DOHH2 (cell line): ENCODE data around the gene RHOT1.
"Not testable (repeated sequence)": the region's sequence is repeated elsewhere in the genome, so short reads cannot be mapped to it uniquely, and the experiment has no call there.

Source experiments
- H3F3A ChIP-seq: fragments of 200-600 bp; sonication (generic), shearing (Covaris generic); 2 replicates; pipeline ENCODE4 v1.6.0; 2016; ENCODE audit warnings: antibody characterized with exemption, mild to moderate bottlenecking; ENCODE audit not compliant: control insufficient read depth, insufficient read depth
- H3K27ac ChIP-seq: fragments of 200-600 bp; sonication (generic); 2 replicates; pipeline ENCODE4 v1.5.1; 2014; ENCODE audit warnings: low read depth, mild to moderate bottlenecking, low read length, moderate library complexity
- H3K27me3 ChIP-seq: fragments of 200-600 bp; sonication (generic); 2 replicates; pipeline ENCODE4 v1.6.1; 2014; ENCODE audit warnings: mild to moderate bottlenecking, low read length, mixed read lengths; ENCODE audit not compliant: control insufficient read depth
- H3K36me3 ChIP-seq: fragments of 200-600 bp; sonication (generic); 2 replicates; pipeline ENCODE4 v1.6.1; 2014; ENCODE audit warnings: mild to moderate bottlenecking, low read length, moderate library complexity, mixed read lengths; ENCODE audit not compliant: control insufficient read depth
- H3K4me1 ChIP-seq: fragments of 200-600 bp; sonication (generic); 2 replicates; pipeline ENCODE4 v1.6.1; 2014; ENCODE audit warnings: mild to moderate bottlenecking, low read length, mixed read lengths; ENCODE audit not compliant: control insufficient read depth
- H3K4me2 ChIP-seq: fragments of 200-600 bp; sonication (generic); 2 replicates; pipeline ENCODE4 v1.6.0; 2014; ENCODE audit warnings: mild to moderate bottlenecking, low read length, moderate library complexity
- H3K4me3 ChIP-seq: fragments of 200-600 bp; sonication (generic); 2 replicates; pipeline ENCODE4 v1.5.1; 2014; ENCODE audit warnings: mild to moderate bottlenecking, low read length, mixed read lengths
- H3K79me2 ChIP-seq: fragments of 200-600 bp; sonication (generic); 2 replicates; pipeline ENCODE4 v1.6.1; 2014; ENCODE audit warnings: mild to moderate bottlenecking, low read length, mixed read lengths; ENCODE audit not compliant: control insufficient read depth
- H3K9me2 ChIP-seq: fragments of 200-600 bp; sonication (generic); replicated peaks from 2 replicates; pipeline ENCODE4 v1.6.1; 2014; ENCODE audit warnings: mild to moderate bottlenecking, low read length, mixed read lengths; ENCODE audit not compliant: control insufficient read depth
- H3K9me3 ChIP-seq: fragments of 200-600 bp; sonication (generic); 2 replicates; pipeline ENCODE4 v1.6.1; 2014; ENCODE audit warnings: antibody characterized with exemption, low read length, mixed read lengths; ENCODE audit not compliant: control insufficient read depth, insufficient read depth
- H4K20me1 ChIP-seq: fragments of 200-600 bp; sonication (generic); 2 replicates; pipeline ENCODE4 v1.6.0; 2014; ENCODE audit warnings: low read depth, mild to moderate bottlenecking, antibody characterized with exemption, low read length, moderate library complexity; ENCODE audit not compliant: control insufficient read depth, insufficient read depth
- EZH2phosphoT487 ChIP-seq: fragments of 200-600 bp; sonication (generic); IDR thresholded peaks from 2 replicates; pipeline ENCODE4 v1.6.1; 2017; ENCODE audit warnings: borderline replicate concordance, mild to moderate bottlenecking, antibody characterized with exemption, low read length, moderate library complexity, mixed read lengths
- TF ChIP-seq, protein P1 (sequence below): fragments of 200-600 bp; sonication (generic); IDR thresholded peaks from one replicate; pipeline ENCODE4 v1.5.1; 2014; ENCODE audit warnings: antibody characterized with exemption, mild to moderate bottlenecking, low read depth, low read length; ENCODE audit not compliant: poor library complexity, severe bottlenecking

RHOT1 gene

DNA sequence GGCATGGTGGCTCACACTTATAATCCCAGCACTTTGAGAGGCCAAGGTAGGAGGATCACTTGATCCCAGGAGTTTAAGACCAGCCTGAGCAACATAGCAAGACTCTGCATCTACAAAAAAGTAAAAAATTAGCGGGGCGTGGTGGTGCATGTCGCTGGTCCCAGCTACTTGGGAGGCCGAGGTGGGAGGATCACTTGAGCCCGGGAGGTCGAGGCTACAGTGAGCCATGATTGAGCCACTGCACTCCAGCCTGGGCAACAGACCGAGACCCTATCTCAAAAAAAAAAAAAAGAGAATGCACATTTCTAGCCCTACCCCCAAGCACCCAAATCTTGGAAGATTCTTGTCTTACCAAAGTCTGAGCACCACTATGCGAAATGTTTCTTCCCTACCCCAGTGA is 15.6 kb upstream of the RHOT1 start:
- no peak for TF ChIP-seq EZH2phosphoT487
- TF ChIP-seq, protein P1, sequence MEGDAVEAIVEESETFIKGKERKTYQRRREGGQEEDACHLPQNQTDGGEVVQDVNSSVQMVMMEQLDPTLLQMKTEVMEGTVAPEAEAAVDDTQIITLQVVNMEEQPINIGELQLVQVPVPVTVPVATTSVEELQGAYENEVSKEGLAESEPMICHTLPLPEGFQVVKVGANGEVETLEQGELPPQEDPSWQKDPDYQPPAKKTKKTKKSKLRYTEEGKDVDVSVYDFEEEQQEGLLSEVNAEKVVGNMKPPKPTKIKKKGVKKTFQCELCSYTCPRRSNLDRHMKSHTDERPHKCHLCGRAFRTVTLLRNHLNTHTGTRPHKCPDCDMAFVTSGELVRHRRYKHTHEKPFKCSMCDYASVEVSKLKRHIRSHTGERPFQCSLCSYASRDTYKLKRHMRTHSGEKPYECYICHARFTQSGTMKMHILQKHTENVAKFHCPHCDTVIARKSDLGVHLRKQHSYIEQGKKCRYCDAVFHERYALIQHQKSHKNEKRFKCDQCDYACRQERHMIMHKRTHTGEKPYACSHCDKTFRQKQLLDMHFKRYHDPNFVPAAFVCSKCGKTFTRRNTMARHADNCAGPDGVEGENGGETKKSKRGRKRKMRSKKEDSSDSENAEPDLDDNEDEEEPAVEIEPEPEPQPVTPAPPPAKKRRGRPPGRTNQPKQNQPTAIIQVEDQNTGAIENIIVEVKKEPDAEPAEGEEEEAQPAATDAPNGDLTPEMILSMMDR, result no peak
- Histone ChIP-seq H3K36me3 (no peaks in the 10 kb centered on the region), H3F3A (no peaks in the 10 kb centered on the region), H4K20me1 (no peaks in the 10 kb centered on the region), H3K4me2 (peak overlapping the region; percentile 67), H3K79me2 (no peaks in the 10 kb centered on the region), H3K4me1 (peaks cover 18% of the 10 kb centered on the region), H3K4me3 (peak overlapping the region; percentile 81), H3K9me2 (no peaks in the 10 kb centered on the region), H3K9me3 (no peaks in the 10 kb centered on the region), H3K27ac (no peak overlapping the region), H3K27me3 (no peaks in the 10 kb centered on the region)

DNA sequence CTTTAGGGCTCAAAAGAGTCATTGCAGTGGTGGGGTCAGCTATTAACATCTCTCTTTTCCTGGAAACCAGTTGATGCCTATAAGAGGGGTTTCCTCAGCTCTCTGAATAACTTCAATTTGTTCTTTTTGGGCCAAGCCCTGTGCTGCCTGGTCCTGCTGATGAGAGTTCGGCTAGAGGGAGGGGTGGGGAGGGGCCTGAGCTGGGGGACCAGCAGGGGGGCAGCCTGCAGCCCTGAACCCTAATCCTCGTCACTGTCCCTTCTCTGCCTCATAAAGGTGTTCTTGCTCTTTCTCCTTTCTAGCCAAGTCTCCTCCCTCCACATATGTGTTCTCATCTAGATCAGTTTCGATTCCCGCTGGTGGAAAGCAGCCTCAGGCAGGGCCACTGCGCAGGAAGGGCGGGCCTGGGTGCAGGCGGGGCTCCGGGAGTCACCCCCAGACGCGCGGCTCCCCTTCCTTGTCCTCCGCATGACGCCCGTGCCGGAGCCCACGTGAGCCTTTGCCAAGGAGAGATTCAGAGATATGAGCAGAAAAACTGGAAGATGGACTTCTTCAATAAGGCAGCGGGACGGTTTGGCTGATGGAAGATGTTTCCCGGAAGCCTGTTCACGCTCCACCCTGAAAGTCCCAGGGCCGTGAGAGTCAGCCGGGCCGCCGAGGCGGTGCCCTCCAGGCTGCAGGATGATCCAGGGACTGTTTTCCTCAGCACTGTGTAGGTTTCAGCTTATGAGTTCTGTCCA is 15.0 kb upstream of the RHOT1 start:
- H3F3A ChIP-seq, result no peaks in the 10 kb centered on the region
- no peaks in the 10 kb centered on the region for H4K20me1 ChIP-seq
- H3K4me2 ChIP-seq, result peak overlapping the region; percentile 67
- peaks cover 18% of the 10 kb centered on the region for H3K4me1 ChIP-seq
- no peaks in the 10 kb centered on the region for H3K27me3 ChIP-seq
- H3K36me3 ChIP-seq, result no peaks in the 10 kb centered on the region
- no peaks in the 10 kb centered on the region for H3K9me3 ChIP-seq
- H3K79me2 ChIP-seq, result no peaks in the 10 kb centered on the region
- H3K4me3 ChIP-seq, result peak overlapping the region; percentile 81
- TF ChIP-seq, protein P1, result no peak
- no peak for TF ChIP-seq EZH2phosphoT487
- no peaks in the 10 kb centered on the region for H3K9me2 ChIP-seq
- peak overlapping the region; percentile 20; the same call in 1 of the 2 replicates for H3K27ac ChIP-seq

DNA sequence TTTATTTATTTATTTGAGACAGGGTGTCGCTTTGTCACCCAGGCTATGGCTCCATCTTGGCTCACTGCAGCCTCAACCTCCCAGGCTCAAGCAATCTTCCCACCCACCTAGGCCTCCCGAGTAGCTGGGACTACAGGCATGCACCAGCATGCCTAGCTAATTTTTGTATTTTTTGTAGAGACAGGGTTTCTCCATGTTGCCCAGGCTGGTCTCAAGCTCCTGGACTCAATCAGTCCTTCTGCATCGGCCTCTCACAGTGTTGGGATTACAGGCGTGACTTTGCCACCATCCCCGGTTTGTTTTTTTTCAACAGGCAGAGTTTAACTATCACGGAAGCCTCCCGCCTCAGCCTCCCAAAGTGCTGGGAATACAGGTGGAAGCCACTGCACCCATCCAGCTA is 13.8 kb upstream of the RHOT1 start:
- not testable (repeated sequence) for H3K36me3 ChIP-seq, H3F3A ChIP-seq, H3K79me2 ChIP-seq, H3K9me2 ChIP-seq, H3K9me3 ChIP-seq, H3K27ac ChIP-seq, H3K27me3 ChIP-seq, H4K20me1 ChIP-seq
- peaks cover 18% of the 10 kb centered on the region for H3K4me1 ChIP-seq
- peak overlapping the region; percentile 67 for H3K4me2 ChIP-seq
- H3K4me3 ChIP-seq, result peak overlapping the region; percentile 81

DNA sequence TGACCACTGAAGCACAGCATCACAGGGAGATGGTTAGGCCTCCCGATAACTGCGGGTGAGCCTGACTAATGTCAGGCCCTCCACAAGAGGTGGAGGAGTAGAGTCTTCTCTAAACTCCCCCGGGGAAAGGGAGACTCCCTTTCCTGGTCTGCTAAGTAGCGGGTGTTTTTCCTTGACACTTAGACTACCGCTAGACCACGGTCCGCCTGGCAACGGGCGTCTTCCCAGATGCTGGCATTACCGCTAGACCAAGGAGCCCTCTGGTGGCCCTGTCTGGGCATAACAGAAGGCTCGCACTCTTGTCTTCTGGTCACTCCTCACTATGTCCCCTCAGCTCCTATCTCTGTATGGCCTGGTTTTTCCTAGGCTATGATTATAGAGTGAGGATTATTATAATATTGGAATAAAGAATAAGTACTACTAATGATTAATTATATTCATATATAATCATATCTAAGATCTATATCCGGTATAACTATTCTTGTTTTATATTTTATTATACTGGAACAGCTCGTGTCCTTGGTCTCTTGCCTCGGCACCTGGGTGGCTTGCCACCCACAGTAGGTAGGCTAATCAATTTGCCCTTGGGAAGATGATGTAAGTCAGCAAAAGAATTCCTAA is 6.7 kb upstream of the RHOT1 start:
- H3K79me2 ChIP-seq, H3K9me3 ChIP-seq, H3F3A ChIP-seq, H3K4me3 ChIP-seq, H3K4me1 ChIP-seq, H3K36me3 ChIP-seq, H4K20me1 ChIP-seq, H3K27ac ChIP-seq, H3K9me2 ChIP-seq, H3K27me3 ChIP-seq: not testable (repeated sequence)
- H3K4me2 ChIP-seq, result 0 out of 2 replicates have a peak overlapping the region, but pooled peaks have one; percentile 14
